ENCODE data around the gene THBD. TPM values are rescaled to one million over a fixed set of nuclear protein-coding genes. Genes with fewer than 3 reads are reported as not detected.

Gene THBD
- total RNA-seq, 1 donor: 82.1 TPM

- no peaks in the 10 kb centered on the region for H3K27me3 ChIP-seq (ENCODE audit: insufficient read depth, low read length)
- peaks cover 60% of the 10 kb centered on the region for H3K4me1 ChIP-seq (ENCODE audit: insufficient read depth, low read length)
- no peak overlapping the region for H3K4me3 ChIP-seq (ENCODE audit: low read length)
- H3K9me3 ChIP-seq (ENCODE audit: low read depth, low read length): no peaks in the 10 kb centered on the region
These were observed 38.2 kb upstream of the THBD start for GRCh38 chr20:23087587-23088251.

- Histone ChIP-seq H3K9me3 (ENCODE audit: low read depth, low read length) (no peaks in the 10 kb centered on the region), H3K4me1 (ENCODE audit: insufficient read depth, low read length) (peaks cover 67% of the 10 kb centered on the region), H3K27me3 (ENCODE audit: insufficient read depth, low read length) (no peaks in the 10 kb centered on the region), H3K4me3 (ENCODE audit: low read length) (no peak overlapping the region)
These were observed 37.5 kb upstream of the THBD start for GRCh38 chr20:23086931-23087411.

GRCh38 chr20:23086056-23086566 is 36.6 kb upstream of the THBD start, which contains the start of gene CD93:
TSS of gene CD93 (minus strand) at chr20:23086324. CDS start at chr20:23086192, 132 bp downstream.
- H3K4me3 ChIP-seq (ENCODE audit: low read length): peak within 1 kb of the TSS; percentile 43
- H3K9me3 ChIP-seq (ENCODE audit: low read depth, low read length): no peaks in the 10 kb centered on the region
- no peaks in the 10 kb centered on the region for H3K27me3 ChIP-seq (ENCODE audit: insufficient read depth, low read length)
- H3K4me1 ChIP-seq (ENCODE audit: insufficient read depth, low read length): peaks cover 76% of the 10 kb centered on the region

- Histone ChIP-seq H3K9me3 (ENCODE audit: low read depth, low read length) (no peaks in the 10 kb centered on the region), H3K4me3 (ENCODE audit: low read length) (peak overlapping the region; percentile 43), H3K4me1 (ENCODE audit: insufficient read depth, low read length) (peaks cover 81% of the 10 kb centered on the region), H3K27me3 (ENCODE audit: insufficient read depth, low read length) (no peaks in the 10 kb centered on the region)
These were observed 36.1 kb upstream of the THBD start for GRCh38 chr20:23085436-23086055.

GRCh38 chr20:23084845-23085365 is 35.4 kb upstream of the THBD start:
- H3K4me3 ChIP-seq (ENCODE audit: low read length): peak overlapping the region; percentile 43
- H3K9me3 ChIP-seq (ENCODE audit: low read depth, low read length): no peaks in the 10 kb centered on the region
- no peaks in the 10 kb centered on the region for H3K27me3 ChIP-seq (ENCODE audit: insufficient read depth, low read length)
- H3K4me1 ChIP-seq (ENCODE audit: insufficient read depth, low read length): peaks cover 86% of the 10 kb centered on the region

GRCh38 chr20:23084282-23084844 is 34.9 kb upstream of the THBD start:
- H3K4me1 ChIP-seq (ENCODE audit: insufficient read depth, low read length): peaks cover 86% of the 10 kb centered on the region
- H3K4me3 ChIP-seq (ENCODE audit: low read length): peak overlapping the region; percentile 43

GRCh38 chr20:23083553-23084220 is 34.2 kb upstream of the THBD start:
- Histone ChIP-seq H3K4me1 (ENCODE audit: insufficient read depth, low read length) (peaks cover 85% of the 10 kb centered on the region), H3K27me3 (ENCODE audit: insufficient read depth, low read length) (no peaks in the 10 kb centered on the region), H3K4me3 (ENCODE audit: low read length) (peak overlapping the region; percentile 43), H3K9me3 (ENCODE audit: low read depth, low read length) (no peaks in the 10 kb centered on the region)

More at GRCh38 chr20:23084282-23084844, 34.9 kb upstream of the THBD start:
- H3K9me3 ChIP-seq (ENCODE audit: low read depth, low read length): no peaks in the 10 kb centered on the region
- no peaks in the 10 kb centered on the region for H3K27me3 ChIP-seq (ENCODE audit: insufficient read depth, low read length)

GRCh38 chr20:23082846-23083552 is 33.5 kb upstream of the THBD start:
- no peaks in the 10 kb centered on the region for H3K9me3 ChIP-seq (ENCODE audit: low read depth, low read length)
- peaks cover 78% of the 10 kb centered on the region for H3K4me1 ChIP-seq (ENCODE audit: insufficient read depth, low read length)
- H3K27me3 ChIP-seq (ENCODE audit: insufficient read depth, low read length): no peaks in the 10 kb centered on the region
- peak overlapping the region; percentile 43 for H3K4me3 ChIP-seq (ENCODE audit: low read length)

- Histone ChIP-seq H3K27me3 (ENCODE audit: insufficient read depth, low read length) (no peaks in the 10 kb centered on the region), H3K4me3 (ENCODE audit: low read length) (no peak overlapping the region), H3K9me3 (ENCODE audit: low read depth, low read length) (no peaks in the 10 kb centered on the region), H3K4me1 (ENCODE audit: insufficient read depth, low read length) (peaks cover 62% of the 10 kb centered on the region)
These were observed 31.9 kb upstream of the THBD start for GRCh38 chr20:23081263-23081819.

GRCh38 chr20:23080521-23080920 is 31.0 kb upstream of the THBD start:
- Histone ChIP-seq H3K4me3 (ENCODE audit: low read length) (no peak overlapping the region), H3K27me3 (ENCODE audit: insufficient read depth, low read length) (no peaks in the 10 kb centered on the region), H3K4me1 (ENCODE audit: insufficient read depth, low read length) (peaks cover 55% of the 10 kb centered on the region), H3K9me3 (ENCODE audit: low read depth, low read length) (no peaks in the 10 kb centered on the region)

- H3K4me3 ChIP-seq (ENCODE audit: low read length): no peak overlapping the region
- no peaks in the 10 kb centered on the region for H3K9me3 ChIP-seq (ENCODE audit: low read depth, low read length)
- H3K4me1 ChIP-seq (ENCODE audit: insufficient read depth, low read length): peaks cover 49% of the 10 kb centered on the region
- H3K27me3 ChIP-seq (ENCODE audit: insufficient read depth, low read length): no peaks in the 10 kb centered on the region
These were observed 30.5 kb upstream of the THBD start for GRCh38 chr20:23079926-23080325.

GRCh38 chr20:23079016-23079351 is 29.5 kb upstream of the THBD start:
- Histone ChIP-seq H3K27me3 (ENCODE audit: insufficient read depth, low read length) (no peaks in the 10 kb centered on the region), H3K4me3 (ENCODE audit: low read length) (no peak overlapping the region), H3K9me3 (ENCODE audit: low read depth, low read length) (no peaks in the 10 kb centered on the region), H3K4me1 (ENCODE audit: insufficient read depth, low read length) (peaks cover 39% of the 10 kb centered on the region)

- Histone ChIP-seq H3K4me3 (ENCODE audit: low read length) (no peak overlapping the region), H3K4me1 (ENCODE audit: insufficient read depth, low read length) (peaks cover 34% of the 10 kb centered on the region), H3K9me3 (ENCODE audit: low read depth, low read length) (no peaks in the 10 kb centered on the region), H3K27me3 (ENCODE audit: insufficient read depth, low read length) (no peaks in the 10 kb centered on the region)
These were observed 29.0 kb upstream of the THBD start for GRCh38 chr20:23078351-23079015.

GRCh38 chr20:23077277-23077676 is 27.8 kb upstream of the THBD start:
- H3K4me3 ChIP-seq (ENCODE audit: low read length): no peak overlapping the region
- peaks cover 22% of the 10 kb centered on the region for H3K4me1 ChIP-seq (ENCODE audit: insufficient read depth, low read length)
- no peaks in the 10 kb centered on the region for H3K27me3 ChIP-seq (ENCODE audit: insufficient read depth, low read length)
- no peaks in the 10 kb centered on the region for H3K9me3 ChIP-seq (ENCODE audit: low read depth, low read length)

All from mononuclear cell (primary cell).